MV-4-11 (cell line): ENCODE measurements around the gene TNFSF13.

ENCODE experiments used
- DNase-seq: peaks from one replicate; lab custom pipeline; 2025; lab: John Stamatoyannopoulos, UW

Gene TNFSF13, protein sequence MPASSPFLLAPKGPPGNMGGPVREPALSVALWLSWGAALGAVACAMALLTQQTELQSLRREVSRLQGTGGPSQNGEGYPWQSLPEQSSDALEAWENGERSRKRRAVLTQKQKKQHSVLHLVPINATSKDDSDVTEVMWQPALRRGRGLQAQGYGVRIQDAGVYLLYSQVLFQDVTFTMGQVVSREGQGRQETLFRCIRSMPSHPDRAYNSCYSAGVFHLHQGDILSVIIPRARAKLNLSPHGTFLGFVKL

DNA sequence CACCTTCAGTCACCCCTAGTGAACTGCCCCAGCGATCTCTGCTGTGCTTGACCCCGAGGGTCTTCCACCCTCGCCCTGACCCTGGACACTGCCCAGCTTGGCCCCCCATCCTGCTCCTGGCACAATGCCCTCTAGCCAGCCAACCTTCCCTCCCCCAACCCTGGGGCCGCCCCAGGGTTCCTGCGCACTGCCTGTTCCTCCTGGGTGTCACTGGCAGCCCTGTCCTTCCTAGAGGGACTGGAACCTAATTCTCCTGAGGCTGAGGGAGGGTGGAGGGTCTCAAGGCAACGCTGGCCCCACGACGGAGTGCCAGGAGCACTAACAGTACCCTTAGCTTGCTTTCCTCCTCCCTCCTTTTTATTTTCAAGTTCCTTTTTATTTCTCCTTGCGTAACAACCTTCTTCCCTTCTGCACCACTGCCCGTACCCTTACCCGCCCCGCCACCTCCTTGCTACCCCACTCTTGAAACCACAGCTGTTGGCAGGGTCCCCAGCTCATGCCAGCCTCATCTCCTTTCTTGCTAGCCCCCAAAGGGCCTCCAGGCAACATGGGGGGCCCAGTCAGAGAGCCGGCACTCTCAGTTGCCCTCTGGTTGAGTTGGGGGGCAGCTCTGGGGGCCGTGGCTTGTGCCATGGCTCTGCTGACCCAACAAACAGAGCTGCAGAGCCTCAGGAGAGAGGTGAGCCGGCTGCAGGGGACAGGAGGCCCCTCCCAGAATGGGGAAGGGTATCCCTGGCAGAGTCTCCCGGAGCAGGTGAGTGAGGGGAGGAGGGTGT lies at the start of gene TNFSF13:
TNFSF13 (plus strand) TSS at position 207 of the 776 bp plus-strand sequence; CDS start at position 497, 290 bp downstream.
- DNase-seq, result peak; percentile 88

DNA sequence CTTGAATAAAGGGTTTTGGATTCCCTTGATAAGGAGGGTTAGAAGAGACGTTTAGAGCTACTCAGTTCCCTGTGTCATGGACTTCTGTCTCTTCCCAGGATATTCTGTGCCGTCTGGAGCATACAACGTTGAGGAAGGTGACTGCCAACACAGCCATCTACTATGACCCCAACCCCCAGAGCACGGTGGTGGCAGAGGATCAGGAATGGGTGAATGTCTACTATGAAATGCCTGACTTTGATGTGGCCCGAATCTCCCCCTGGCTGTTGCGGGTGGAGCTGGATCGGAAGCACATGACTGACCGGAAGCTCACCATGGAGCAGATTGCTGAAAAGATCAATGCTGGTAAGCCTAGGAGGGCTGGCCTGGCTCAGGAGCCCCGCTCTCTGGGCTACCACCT lies 49.7 kb upstream of the TNFSF13 start:
- no peak for DNase-seq

DNA sequence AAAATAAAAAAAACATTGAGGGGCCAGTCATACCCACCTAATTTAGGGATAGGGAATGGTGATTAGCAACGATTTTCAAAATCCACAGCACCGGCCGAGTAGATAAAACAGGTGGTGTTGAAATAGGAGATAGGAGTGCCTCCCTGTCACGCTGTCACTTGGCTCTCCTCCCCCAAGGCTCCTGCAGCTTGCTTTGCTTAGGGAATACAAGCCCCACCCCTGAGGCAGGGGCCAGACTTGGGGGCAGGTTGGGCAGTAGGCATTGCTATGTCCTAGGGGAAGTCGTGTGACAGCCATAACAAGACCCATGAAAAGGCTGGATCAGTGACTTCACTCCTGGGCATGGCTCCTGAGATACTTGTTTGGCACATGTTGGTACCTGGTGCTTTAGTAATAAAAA lies 48.6 kb upstream of the TNFSF13 start:
- no peak for DNase-seq

DNA sequence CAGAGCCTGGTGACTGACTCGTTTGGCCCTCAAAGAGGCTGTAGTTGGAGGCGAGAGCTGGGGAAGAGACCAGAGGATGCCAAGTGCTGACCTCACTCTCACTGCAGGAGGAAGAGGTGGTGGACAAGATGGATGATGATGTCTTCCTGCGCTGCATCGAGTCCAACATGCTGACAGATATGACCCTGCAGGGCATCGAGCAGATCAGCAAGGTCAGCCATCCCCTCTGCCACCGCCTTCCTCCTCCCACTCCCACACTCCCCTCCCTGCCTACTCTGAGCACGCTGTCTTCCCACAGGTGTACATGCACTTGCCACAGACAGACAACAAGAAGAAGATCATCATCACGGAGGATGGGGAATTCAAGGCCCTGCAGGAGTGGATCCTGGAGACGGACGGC lies 47.4 kb upstream of the TNFSF13 start:
- DNase-seq, result no peak

DNA sequence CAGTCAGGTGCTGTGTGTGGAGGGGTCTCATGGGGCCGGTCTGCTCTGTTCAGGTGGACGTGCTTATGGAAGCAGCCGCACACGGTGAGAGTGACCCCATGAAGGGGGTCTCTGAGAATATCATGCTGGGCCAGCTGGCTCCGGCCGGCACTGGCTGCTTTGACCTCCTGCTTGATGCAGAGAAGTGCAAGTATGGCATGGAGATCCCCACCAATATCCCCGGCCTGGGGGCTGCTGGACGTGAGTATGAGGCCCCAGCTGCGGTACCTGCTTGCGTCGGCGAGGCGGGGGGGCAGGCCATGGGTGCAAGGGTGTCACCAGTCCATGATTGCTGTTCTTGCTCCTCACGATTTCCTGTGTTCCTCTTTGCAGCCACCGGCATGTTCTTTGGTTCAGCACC lies 46.4 kb upstream of the TNFSF13 start:
- DNase-seq, result no peak

DNA sequence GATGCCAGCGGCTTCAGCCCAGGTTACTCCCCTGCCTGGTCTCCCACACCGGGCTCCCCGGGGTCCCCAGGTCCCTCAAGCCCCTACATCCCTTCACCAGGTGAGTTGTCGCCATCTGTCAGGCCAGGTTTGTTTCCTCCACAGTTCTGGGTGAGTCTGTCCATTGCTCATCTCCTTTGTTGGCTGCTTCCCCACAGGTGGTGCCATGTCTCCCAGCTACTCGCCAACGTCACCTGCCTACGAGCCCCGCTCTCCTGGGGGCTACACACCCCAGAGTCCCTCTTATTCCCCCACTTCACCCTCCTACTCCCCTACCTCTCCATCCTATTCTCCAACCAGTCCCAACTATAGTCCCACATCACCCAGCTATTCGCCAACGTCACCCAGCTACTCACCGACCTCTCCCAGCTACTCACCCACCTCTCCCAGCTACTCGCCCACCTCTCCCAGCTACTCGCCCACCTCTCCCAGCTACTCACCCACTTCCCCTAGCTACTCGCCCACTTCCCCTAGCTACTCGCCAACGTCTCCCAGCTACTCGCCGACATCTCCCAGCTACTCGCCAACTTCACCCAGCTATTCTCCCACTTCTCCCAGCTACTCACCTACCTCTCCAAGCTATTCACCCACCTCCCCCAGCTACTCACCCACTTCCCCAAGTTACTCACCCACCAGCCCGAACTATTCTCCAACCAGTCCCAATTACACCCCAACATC lies 45.6 kb upstream of the TNFSF13 start:
- no peak for DNase-seq

DNA sequence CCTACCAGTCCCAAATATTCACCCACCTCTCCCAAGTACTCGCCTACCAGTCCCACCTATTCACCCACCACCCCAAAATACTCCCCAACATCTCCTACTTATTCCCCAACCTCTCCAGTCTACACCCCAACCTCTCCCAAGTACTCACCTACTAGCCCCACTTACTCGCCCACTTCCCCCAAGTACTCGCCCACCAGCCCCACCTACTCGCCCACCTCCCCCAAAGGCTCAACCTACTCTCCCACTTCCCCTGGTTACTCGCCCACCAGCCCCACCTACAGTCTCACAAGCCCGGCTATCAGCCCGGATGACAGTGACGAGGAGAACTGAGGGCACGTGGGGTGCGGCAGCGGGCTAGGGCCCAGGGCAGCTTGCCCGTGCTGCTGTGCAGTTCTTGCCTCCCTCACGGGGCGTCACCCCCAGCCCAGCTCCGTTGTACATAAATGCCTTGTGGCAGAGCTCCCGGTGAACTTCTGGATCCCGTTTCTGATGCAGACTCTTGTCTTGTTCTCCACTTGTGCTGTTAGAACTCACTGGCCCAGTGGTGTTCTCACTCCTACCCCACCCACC lies 44.6 kb upstream of the TNFSF13 start:
- no peak for DNase-seq

DNA sequence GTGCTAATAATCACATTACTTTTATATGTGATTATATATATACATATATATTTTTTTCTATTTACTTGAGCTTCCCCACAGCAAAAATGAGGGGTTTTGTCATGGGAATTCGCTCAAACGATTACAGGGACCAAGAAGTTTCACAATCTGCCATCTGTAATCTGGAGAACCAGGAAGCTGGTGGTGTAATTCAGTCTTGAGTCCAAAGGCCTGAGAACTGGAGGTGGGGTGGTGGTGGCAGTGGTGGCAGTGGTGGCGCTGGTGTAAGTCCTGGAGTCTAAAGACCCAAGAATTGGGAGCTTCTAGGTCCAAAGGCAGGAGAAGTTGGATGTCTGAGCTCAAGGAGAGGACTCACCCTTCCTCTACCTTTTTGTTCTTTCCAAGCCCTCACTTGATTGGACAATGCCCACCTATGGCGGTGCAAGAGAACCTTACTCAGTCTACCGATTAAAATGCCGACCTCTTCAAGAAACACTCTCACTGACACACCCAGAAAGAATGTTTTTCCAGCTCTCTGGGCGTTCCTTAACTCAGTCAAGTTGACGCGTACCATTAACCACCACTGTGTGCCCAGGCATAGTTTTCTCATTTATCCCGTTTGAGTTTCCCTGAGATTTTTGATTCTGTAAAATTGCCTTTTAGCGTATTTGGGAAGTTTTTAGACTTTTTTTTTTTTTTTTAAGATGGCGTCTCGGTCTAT lies 42.5 kb upstream of the TNFSF13 start:
- DNase-seq, result peak; percentile 61

DNA sequence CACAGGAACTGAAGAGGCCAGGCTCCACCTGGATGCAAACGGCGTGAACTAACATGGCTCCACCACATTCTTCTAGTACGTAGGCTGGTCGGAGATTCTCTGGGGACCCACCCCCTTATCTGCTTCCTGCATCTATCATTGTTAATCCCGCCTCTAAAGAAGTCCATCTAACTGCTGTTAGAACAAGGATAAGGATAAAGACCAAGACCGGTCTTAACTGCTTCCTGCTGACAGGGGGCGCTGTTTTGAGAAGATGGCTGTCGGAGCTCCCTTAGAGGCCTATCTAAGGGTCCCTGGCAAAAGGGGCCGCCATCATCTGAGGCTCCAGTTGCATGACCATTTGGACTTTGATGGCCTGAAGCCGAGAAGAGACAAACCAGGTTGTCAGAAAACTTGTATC lies 35.5 kb upstream of the TNFSF13 start:
- DNase-seq, result peak; percentile 19

DNA sequence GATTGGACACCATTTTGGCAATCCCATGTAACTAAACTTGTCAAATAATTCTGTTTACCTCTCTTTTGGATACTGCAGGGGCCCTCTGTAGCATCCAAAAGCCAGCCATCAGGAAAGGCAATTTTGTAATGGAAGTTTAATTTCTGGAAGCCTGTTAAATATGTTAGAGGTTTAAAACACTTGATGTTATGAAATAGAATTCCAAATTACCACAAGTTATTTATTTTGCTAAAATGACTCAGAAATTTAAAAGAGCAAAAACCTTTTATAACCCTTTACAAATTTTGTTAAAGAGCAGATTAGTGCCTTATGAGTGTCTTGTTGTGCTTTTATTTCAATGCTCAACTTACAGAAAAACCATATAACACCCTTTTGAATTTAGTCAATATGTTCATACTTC lies 29.7 kb upstream of the TNFSF13 start:
- no peak for DNase-seq

DNA sequence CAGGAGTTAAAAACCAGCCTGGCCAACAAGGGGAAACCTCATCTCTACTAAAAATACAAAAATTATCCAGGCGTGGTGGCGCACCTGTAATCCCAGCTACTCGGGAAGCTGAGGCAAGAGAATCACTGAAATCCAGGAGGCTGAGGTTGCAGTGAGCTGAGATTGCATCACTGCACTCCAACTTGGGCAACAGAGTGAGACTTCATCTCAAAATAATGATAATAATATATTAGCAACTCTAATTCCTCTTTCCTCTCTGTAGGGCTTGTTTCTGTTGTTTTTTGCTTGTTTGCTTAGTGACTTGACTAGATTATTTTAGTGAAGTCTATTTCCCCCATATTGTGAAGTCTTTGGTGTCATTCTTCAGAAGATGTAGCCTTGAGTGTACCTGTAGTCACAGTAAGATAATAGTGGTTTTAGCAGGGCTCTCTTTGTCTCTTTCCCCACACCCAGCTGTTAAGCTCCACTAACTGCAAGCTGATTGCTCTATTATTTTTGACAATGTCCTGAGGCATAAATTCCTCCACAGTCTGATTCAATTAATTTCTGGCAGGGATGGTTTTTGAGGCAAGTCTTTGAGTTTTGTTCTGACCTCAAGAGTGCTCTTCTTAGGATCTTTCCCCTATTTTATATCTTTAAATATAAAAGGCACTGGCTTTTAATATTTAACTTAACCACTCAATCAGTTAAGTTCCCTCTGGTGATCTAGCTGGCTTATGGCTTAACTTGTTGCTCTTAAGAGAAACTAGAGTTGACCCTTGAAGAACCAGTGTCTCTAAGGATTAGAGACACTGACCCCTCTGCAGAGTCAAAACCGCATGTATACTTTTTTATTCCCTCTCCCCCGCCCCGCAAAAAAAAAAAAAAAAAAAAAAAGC lies 28.3 kb upstream of the TNFSF13 start:
- DNase-seq, result no peak

DNA sequence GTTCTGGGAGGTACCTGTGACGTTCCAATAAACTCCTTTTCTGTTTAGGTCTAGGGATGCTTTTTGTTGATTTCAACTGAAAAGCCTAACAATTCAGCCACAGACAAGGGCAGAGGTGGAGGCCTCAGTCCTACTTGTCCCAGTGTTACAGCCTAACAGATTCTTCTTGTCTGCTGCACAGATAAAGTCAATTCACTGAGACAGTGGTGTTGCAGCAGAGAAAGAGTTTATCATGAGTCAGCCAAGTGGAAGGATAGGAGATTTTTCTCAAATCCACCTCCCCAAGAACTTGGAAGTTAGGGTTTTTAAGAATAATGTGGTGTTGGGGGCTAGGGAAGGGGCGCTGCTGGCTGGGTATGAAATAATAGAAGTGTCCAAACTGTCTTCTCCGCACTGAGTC lies 20.5 kb upstream of the TNFSF13 start:
- DNase-seq, result no peak

DNA sequence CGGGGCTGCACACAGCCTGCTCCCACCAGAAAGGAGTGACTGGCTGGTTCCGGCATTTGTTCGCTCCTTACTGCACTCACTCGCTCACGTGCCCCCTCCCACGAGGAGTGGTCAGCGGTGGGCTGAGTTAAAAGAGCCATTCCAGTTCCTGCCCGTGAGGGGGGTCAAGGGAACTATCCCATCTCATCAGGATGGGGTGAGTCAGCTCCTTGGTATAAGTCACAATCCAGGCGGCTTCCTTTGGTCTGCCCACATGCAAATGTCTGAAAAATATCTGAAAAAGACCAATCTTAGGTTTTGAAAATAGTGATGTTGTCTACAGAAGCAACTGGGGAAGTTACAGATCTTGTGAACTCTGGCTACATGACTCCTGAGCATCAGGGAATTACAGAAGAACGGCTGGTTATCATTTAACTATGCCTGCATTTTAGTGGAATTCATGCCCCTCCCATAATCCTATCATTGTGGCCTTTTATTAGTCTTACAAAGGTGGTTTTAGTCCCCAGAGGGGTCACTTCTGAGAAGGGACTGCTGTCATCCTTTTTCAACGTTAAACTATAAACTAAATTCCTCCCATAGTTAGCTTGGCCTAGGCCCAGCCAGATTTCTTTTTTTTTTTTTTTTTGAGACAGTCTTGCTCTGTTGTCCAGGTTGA lies 19.5 kb upstream of the TNFSF13 start:
- no peak for DNase-seq

DNA sequence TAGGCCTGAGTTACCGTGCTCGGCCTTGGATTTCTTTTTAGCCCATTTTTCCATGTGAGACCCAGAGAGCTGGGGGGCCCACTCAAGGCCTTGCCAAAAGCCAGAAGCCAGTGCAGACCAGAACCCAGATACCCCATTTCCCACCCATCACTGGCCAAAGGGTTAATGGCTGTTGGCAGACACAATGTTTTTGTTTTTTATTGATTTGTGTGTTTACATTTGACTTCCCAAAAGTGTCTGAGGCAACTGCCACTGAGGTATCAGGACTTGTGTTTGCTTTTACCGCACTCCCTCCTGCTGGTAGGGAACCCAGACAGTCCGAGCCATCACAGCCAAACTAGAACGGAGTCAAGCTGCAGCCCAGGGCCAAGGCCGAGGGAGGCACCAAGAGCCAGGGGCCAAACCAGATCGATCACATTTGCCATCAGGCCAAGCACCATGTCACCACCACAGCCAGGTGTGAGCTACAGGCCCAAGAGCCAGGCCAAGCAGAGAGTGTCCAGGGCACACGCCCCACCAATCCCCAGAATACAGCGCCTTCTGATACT lies 17.4 kb upstream of the TNFSF13 start:
- no peak for DNase-seq

DNA sequence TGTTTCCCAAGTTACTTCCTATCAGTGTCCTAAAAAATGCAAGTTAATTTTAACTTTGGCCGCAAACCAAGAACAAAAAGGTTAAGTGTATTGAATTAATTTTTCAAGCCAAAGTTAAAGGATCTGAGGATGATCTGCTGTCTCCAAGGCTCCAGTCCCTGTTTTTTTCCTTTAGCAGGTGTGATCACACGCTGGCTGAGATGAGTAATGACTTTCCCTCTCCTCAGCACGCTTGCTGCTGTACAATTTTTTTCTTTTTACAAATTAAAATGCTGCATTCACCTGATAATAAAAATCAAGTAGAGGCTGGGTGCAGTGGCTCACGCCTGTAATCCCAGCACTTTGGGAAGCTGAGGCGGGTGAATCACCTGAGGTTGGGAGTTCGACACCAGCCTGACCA lies 13.6 kb upstream of the TNFSF13 start:
- no peak for DNase-seq

DNA sequence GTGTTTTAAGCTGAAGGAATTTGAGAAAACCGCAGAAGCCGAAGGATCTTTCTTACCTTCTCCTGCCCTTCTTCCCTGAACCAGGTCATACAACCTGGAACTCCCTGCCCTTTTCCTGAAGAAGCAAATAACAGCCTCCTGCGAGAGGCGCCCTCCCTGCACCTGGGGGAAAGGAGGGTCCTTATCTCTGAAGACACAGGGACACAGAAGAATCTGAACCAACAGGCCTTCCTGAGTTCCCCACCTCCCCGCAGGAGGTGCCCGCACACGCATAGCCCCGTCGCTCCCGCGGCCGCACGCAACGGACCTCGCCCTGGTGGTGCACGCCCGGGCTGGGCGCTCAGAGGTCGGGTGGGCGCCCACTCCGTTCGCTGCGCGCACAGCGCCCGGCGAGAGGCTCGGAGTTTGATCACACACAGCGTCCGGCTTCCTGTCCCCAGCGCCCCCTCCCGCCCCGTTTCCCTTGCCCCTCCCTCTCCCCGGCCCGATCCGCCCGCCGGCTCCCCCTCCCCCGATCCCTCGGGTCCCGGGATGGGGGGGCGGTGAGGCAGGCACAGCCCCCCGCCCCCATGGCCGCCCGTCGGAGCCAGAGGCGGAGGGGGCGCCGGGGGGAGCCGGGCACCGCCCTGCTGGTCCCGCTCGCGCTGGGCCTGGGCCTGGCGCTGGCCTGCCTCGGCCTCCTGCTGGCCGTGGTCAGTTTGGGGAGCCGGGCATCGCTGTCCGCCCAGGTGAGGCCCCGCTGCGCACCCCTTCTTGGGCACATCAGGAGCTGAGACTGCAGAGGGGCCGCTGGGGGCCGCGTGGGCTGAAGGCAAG lies 9.8 kb upstream of the TNFSF13 start, which contains the start of gene TNFSF12:
TNFSF12 (plus strand) TSS at position 474 of the 816 bp plus-strand sequence; CDS start at position 570, 96 bp downstream.
- no peak for DNase-seq

DNA sequence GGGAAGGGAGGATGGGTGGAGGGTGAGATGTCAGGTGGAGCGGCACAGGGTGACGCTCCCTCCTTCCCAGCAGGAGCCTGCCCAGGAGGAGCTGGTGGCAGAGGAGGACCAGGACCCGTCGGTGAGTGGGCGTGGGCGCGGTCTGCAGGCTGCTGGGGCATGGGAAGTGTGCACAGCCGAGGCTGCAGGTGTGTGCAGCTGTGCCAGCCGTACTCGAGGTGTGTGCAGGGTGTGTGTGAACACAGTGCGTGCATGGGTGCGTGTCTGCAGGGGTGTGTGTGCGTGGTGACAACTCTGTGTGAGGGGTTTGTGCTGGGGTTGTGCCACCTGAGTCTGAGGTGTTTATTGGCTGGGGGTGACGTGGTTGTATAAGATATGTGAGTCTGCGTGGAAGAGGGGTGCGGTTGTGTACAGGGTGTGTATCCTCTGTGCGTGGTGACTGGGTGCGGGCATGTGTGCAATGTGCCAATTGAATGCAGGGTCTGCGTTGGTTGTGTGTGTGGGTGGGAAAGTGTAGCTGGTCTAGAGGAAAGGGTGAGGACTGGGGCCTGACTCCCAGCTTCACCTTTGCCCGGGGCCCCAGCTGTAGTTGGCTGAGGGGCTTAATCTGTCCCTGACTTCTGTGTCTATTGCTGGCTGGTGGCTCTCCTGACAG lies 9.0 kb upstream of the TNFSF13 start:
- DNase-seq, result no peak

DNA sequence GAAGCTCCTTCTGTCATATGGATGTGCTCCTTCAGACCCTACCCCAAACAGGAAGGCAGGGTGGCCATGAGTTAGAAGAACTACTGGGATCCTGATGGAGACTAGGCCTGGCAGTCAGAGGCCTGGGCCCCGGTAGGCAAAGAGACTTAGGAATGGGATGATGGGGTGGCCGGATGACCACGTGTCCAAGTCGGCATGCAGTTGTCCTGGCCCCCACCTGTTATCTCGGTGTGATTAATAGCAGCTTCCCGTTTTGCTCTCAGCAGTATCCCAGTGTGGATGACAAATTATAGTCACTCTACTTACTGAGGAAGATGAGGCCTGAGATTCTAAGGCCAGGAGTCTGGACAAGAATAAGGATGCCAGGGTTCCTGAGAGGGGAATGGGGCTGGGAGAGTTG lies 8.2 kb upstream of the TNFSF13 start:
- DNase-seq, result no peak

DNA sequence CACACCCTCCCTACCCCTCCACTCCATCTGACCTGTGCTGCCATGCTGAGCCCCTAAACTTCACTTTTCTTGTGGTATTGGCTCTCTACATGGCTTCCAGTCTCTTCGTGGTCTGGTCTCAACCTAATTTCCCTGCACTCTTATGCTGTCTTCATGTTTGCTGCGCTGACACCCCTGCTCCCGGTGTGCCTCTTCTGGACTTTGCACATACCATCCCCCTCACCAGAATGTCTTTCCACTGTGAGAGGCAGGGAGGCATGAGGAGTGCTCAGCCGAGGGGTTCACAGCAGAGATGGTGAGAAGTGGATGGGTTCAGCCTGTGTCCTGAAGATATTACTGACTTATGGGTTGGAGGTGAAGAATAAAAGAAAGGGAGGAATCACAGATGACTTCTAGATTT lies 7.2 kb upstream of the TNFSF13 start:
- DNase-seq, result no peak
